ENCODE data around the gene TMEM117. TPM values are rescaled to one million over a fixed set of nuclear protein-coding genes. Genes with fewer than 3 reads are reported as not detected.

The TMEM117 gene
- total RNA-seq, 1 experiment from 2014 or later, result 1.1 TPM

DNA sequence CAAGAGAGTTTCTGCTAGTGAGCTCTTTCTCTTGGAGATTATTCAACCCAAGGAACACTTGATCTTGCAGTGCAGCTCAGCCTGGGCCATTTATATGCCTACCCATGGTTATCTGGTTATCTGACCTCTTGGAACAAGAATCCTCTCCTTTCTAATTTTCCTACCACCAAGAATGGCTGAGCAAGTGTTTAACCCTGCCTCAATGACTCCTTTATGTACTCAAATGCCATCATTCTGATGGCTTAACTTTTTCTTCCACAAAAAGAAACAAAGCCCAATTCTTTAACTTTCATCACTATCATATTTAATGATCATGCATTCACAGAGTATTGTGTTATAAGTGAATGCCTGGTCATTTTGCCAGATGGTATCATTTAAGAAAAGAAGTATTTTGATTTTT, 67.8 kb downstream of the TMEM117 start:
- Mint-ChIP-seq H3K9me3 (ENCODE audit: low read depth, unreplicated experiment) (no peaks in the 10 kb centered on the region), H3K36me3 (ENCODE audit: insufficient read depth, unreplicated experiment) (no peaks in the 10 kb centered on the region), H3K27ac (ENCODE audit: unreplicated experiment) (no peak overlapping the region), H3K27me3 (ENCODE audit: unreplicated experiment) (no peaks in the 10 kb centered on the region), H3K4me1 (ENCODE audit: low read depth, unreplicated experiment) (no peaks in the 10 kb centered on the region), H3K4me3 (ENCODE audit: low read depth, unreplicated experiment) (no peak overlapping the region)
- no TSS peak for BruUV-seq (replicated peaks)
- no peak for DNase-seq
- CTCF ChIA-PET, result no interaction called here
- TF ChIP-seq, protein P1, sequence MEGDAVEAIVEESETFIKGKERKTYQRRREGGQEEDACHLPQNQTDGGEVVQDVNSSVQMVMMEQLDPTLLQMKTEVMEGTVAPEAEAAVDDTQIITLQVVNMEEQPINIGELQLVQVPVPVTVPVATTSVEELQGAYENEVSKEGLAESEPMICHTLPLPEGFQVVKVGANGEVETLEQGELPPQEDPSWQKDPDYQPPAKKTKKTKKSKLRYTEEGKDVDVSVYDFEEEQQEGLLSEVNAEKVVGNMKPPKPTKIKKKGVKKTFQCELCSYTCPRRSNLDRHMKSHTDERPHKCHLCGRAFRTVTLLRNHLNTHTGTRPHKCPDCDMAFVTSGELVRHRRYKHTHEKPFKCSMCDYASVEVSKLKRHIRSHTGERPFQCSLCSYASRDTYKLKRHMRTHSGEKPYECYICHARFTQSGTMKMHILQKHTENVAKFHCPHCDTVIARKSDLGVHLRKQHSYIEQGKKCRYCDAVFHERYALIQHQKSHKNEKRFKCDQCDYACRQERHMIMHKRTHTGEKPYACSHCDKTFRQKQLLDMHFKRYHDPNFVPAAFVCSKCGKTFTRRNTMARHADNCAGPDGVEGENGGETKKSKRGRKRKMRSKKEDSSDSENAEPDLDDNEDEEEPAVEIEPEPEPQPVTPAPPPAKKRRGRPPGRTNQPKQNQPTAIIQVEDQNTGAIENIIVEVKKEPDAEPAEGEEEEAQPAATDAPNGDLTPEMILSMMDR (IDR thresholded peaks at IDR 0.05; ENCODE audit: unreplicated experiment), result no peak
- intact Hi-C loops (cut with micrococcal nuclease; ENCODE audit: unreplicated experiment), result no loop called here

DNA sequence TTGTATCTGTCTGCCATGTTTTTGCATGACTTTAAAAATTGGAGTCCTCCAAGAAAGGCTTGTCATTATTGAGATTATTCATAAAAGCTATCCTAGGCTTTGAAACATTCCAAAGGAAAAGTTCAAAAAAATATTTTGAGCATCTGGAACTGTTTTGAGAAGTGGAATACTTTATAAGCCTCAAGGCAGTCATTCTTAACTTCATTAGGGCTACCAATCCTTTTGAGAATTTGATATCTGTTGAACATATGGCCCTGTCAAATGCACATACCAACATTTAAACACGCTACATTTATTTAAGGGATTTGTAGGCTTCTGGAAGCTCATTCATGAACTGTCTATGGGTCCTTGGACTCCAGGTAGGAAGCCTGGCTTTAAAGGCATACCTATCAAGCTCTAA, 77.0 kb downstream of the TMEM117 start:
- BruUV-seq (replicated peaks), result no TSS peak

DNA sequence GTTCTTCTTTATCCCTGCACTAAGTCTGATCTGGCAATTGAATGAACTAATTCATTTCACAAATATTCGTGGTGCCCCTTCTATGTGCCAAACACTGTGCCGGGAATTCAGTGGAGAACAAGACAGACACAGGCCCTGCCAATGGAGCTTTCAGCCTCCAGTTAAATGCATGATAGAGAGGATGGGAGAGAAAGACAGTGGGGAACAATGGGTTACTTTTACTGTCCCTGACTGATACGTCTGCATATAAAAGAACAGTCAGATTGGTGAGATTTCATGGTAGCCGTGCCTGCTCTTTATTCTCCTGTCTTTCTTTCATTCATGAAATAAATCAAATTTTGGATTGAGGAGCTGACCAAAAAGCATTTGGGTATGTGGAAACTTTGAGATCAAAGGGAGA, 78.5 kb downstream of the TMEM117 start:
- intact Hi-C loops (cut with micrococcal nuclease; ENCODE audit: unreplicated experiment), result no loop called here
- no peak for DNase-seq
- Mint-ChIP-seq H3K4me1 (ENCODE audit: low read depth, unreplicated experiment) (no peaks in the 10 kb centered on the region), H3K9me3 (ENCODE audit: low read depth, unreplicated experiment) (no peaks in the 10 kb centered on the region), H3K27me3 (ENCODE audit: unreplicated experiment) (no peaks in the 10 kb centered on the region), H3K4me3 (ENCODE audit: low read depth, unreplicated experiment) (no peak overlapping the region), H3K36me3 (ENCODE audit: insufficient read depth, unreplicated experiment) (no peaks in the 10 kb centered on the region), H3K27ac (ENCODE audit: unreplicated experiment) (no peak overlapping the region)
- CTCF ChIA-PET, result no interaction called here
- TF ChIP-seq, protein P1 (IDR thresholded peaks at IDR 0.05; ENCODE audit: unreplicated experiment), result no peak
- no TSS peak for BruUV-seq (replicated peaks)

More for the DNA sequence above, 77.0 kb downstream of the TMEM117 start:
- no peak overlapping the region for H3K4me3 Mint-ChIP-seq (ENCODE audit: low read depth, unreplicated experiment)
- H3K36me3 Mint-ChIP-seq (ENCODE audit: insufficient read depth, unreplicated experiment), result no peaks in the 10 kb centered on the region
- no peaks in the 10 kb centered on the region for H3K4me1 Mint-ChIP-seq (ENCODE audit: low read depth, unreplicated experiment)
- no peaks in the 10 kb centered on the region for H3K27me3 Mint-ChIP-seq (ENCODE audit: unreplicated experiment)
- no peak overlapping the region for H3K27ac Mint-ChIP-seq (ENCODE audit: unreplicated experiment)
- CTCF ChIA-PET, result no interaction called here
- DNase-seq, result no peak
- intact Hi-C loops (cut with micrococcal nuclease; ENCODE audit: unreplicated experiment), result no loop called here
- H3K9me3 Mint-ChIP-seq (ENCODE audit: low read depth, unreplicated experiment), result no peaks in the 10 kb centered on the region
- TF ChIP-seq, protein P1 (IDR thresholded peaks at IDR 0.05; ENCODE audit: unreplicated experiment), result no peak

DNA sequence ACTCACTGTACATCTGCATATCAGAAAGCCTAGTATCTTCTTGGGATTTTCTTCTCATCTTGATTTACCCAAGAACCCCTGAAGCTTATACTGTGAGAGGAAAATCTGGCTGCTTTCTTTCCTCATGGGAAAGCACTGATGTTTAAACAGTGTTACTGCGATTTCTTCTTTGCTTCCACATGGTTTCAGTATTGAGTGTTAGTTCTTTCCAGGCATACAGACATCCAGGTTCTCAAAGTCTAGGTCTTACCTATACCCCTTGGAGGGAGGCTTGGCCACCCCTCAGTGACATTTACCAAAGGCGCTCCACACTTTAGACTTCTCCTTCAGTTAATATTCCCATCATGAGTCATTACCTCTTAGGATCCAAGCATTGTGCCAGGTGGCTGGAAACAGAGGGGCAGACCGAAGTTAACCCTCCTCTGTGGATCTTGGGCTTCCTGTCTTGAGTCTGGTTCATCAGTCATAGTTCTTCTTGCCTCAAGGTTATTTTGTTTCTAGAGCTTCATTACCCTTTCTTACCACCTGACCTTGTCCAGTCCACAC, 79.1 kb downstream of the TMEM117 start:
- Mint-ChIP-seq H3K27me3 (ENCODE audit: unreplicated experiment) (no peaks in the 10 kb centered on the region), H3K4me3 (ENCODE audit: low read depth, unreplicated experiment) (no peak overlapping the region), H3K27ac (ENCODE audit: unreplicated experiment) (no peak overlapping the region), H3K9me3 (ENCODE audit: low read depth, unreplicated experiment) (no peaks in the 10 kb centered on the region), H3K4me1 (ENCODE audit: low read depth, unreplicated experiment) (no peaks in the 10 kb centered on the region), H3K36me3 (ENCODE audit: insufficient read depth, unreplicated experiment) (no peaks in the 10 kb centered on the region)
- intact Hi-C loops (cut with micrococcal nuclease; ENCODE audit: unreplicated experiment), result no loop called here
- BruUV-seq (replicated peaks), result no TSS peak
- TF ChIP-seq, protein P1 (IDR thresholded peaks at IDR 0.05; ENCODE audit: unreplicated experiment), result no peak
- no peak for DNase-seq
- CTCF ChIA-PET, result no interaction called here
